GM08714 (cell line): ENCODE measurements around the gene WDR88.

Source experiments
- H3K4me3 ChIP-seq: fragments of 200-500 bp; sonication (Bioruptor generic); 2 replicates; pipeline ENCODE4 v1.5.1; 2014; ENCODE audit warnings: mild to moderate bottlenecking, low read length, inconsistent platforms
- ZNF274 ChIP-seq: IDR thresholded peaks from 2 replicates; pipeline ENCODE4 v1.6.1; 2012; ENCODE audit warnings: mild to moderate bottlenecking, low read depth, low read length

The WDR88 gene

GRCh38 chr19:33132021-33132420 lies at the start of gene WDR88:
Gene WDR88, plus strand, starts transcription at chr19:33132114. Its CDS starts 56 bp downstream, at chr19:33132170.
- no peak for TF ChIP-seq ZNF274
- no peak within 1 kb of the TSS for H3K4me3 ChIP-seq

- no peak overlapping the region for H3K4me3 ChIP-seq
- TF ChIP-seq ZNF274: no peak
Measured at GRCh38 chr19:33085570-33086128, 46.3 kb upstream of the WDR88 start.

GRCh38 chr19:33086955-33087354 lies 45.0 kb upstream of the WDR88 start:
- no peak overlapping the region for H3K4me3 ChIP-seq
- no peak for TF ChIP-seq ZNF274

GRCh38 chr19:33089010-33089409 lies 42.9 kb upstream of the WDR88 start:
- no peak for TF ChIP-seq ZNF274
- no peak overlapping the region for H3K4me3 ChIP-seq

- no peak for TF ChIP-seq ZNF274
- no peak overlapping the region for H3K4me3 ChIP-seq
Measured at GRCh38 chr19:33090179-33090578, 41.7 kb upstream of the WDR88 start.

GRCh38 chr19:33093420-33094210 lies 38.3 kb upstream of the WDR88 start:
- TF ChIP-seq ZNF274: no peak
- no peak overlapping the region for H3K4me3 ChIP-seq

- H3K4me3 ChIP-seq: no peak overlapping the region
- TF ChIP-seq ZNF274: no peak
Measured at GRCh38 chr19:33094436-33095067, 37.4 kb upstream of the WDR88 start.

- TF ChIP-seq ZNF274: no peak
- no peak overlapping the region for H3K4me3 ChIP-seq
Measured at GRCh38 chr19:33096005-33096404, 35.9 kb upstream of the WDR88 start.

GRCh38 chr19:33098055-33098534 lies 33.8 kb upstream of the WDR88 start:
- no peak overlapping the region for H3K4me3 ChIP-seq
- TF ChIP-seq ZNF274: no peak

- H3K4me3 ChIP-seq: no peak overlapping the region
- no peak for TF ChIP-seq ZNF274
Measured at GRCh38 chr19:33100894-33101644, 30.8 kb upstream of the WDR88 start.

- TF ChIP-seq ZNF274: no peak
- H3K4me3 ChIP-seq: no peak overlapping the region
Measured at GRCh38 chr19:33102893-33103292, 29.0 kb upstream of the WDR88 start.

- no peak for TF ChIP-seq ZNF274
- H3K4me3 ChIP-seq: no peak overlapping the region
Measured at GRCh38 chr19:33108161-33108560, 23.8 kb upstream of the WDR88 start.

- TF ChIP-seq ZNF274: no peak
Measured at GRCh38 chr19:33110137-33110910, 21.6 kb upstream of the WDR88 start.

GRCh38 chr19:33111587-33111986 lies 20.3 kb upstream of the WDR88 start:
- H3K4me3 ChIP-seq: no peak overlapping the region
- TF ChIP-seq ZNF274: no peak

More at GRCh38 chr19:33110137-33110910, 21.6 kb upstream of the WDR88 start:
- H3K4me3 ChIP-seq: no peak overlapping the region

- no peak overlapping the region for H3K4me3 ChIP-seq
- no peak for TF ChIP-seq ZNF274
Measured at GRCh38 chr19:33114312-33114711, 17.6 kb upstream of the WDR88 start.
